Epithelial cell of prostate (primary cell): ENCODE results near the gene GNLY.

ENCODE experiments used
- DNase-seq: peaks from one replicate; pipeline ENCODE4 v3.0.0-alpha.2; 2011; ENCODE audit warnings: low read depth, low spot score
- H3K27ac ChIP-seq: fragments of 450-650 bp; 2 replicates; pipeline ENCODE4 v1.5.1; 2017; ENCODE audit warnings: mild to moderate bottlenecking

The GNLY gene

DNA sequence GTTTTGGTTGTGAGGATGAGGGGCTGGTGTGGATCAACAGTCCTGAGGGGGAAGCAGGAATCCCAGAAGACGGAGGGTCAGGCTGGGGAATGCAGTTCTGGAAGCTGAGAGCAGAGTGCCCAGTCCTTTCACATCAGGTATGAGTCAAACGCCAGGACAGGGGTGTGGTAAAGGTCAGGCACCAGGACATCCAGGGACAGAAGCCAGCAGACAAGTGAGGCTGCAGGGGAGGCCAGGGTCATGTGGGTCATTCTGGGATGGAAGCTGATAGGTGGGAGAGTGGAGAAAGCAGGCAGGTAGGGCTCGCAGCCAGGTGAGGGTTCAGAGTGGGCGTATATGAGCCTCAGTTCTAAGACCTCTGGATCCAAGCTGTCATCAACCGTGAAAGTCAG lies 12.8 kb upstream of the GNLY start:
- no peak for DNase-seq
- H3K27ac ChIP-seq: peak overlapping the region; percentile 48

DNA sequence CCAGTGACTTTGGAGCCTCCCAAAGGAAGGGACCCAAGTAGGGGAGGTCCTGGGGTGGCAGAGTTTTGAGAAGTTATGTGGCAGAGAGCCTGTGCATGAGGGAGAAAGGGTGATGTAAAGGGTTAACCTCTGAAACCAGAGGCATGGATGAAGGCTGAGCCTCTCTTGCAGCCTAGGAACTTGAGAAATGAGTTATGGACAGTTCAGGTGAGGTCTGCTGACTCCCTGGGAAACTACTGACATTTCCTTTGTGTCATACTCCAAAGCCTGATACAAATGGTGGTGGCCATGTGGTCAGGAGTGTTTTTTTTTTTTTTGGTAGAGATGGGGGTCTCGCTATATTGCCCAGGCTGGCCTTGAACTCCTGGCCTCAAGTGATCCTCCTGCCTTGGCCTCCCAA lies 12.4 kb upstream of the GNLY start:
- H3K27ac ChIP-seq: no peak overlapping the region

DNA sequence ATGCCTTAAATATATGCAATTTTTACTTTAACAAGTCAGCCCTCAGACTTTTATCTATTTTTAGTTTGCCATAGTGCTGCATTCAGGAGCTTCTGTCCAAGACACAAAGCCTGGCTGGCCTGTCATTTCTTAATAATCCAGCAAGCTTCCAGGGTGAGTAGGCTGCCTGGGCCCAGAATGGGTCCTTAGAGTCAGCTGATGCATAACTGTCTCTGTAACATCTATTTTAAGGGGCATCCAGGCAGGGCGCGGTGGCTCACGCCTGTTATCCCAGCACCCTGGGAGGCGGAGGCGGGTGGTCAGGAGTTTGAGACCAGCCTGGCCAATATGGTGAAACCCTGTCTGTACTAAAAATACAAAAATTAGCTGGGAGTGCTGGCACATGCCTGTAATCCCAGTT lies 11.8 kb upstream of the GNLY start:
- no peak for DNase-seq
- no peak overlapping the region for H3K27ac ChIP-seq

More for the DNA sequence above, 12.4 kb upstream of the GNLY start:
- no peak for DNase-seq

DNA sequence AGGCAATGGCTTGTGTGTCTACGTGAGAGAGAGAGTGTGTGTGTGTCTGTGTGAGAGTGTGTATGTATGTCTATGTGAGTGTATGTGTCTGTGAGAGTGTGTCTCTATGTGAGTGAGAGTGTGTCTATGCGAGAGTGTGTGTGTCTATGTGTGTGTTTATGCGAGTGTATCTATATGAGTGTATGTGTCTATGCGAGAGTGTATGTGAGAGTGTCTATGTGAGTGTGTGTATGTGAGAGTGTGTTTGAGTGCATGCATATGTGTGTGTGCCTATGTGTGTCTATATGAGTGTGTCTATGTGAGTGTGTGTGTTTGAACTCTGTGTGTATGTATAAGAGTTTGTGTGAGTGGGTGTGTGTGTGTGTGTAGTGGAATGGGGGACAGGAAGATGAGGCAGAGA lies 9.8 kb upstream of the GNLY start:
- H3K27ac ChIP-seq: no peak overlapping the region
- DNase-seq: no peak

DNA sequence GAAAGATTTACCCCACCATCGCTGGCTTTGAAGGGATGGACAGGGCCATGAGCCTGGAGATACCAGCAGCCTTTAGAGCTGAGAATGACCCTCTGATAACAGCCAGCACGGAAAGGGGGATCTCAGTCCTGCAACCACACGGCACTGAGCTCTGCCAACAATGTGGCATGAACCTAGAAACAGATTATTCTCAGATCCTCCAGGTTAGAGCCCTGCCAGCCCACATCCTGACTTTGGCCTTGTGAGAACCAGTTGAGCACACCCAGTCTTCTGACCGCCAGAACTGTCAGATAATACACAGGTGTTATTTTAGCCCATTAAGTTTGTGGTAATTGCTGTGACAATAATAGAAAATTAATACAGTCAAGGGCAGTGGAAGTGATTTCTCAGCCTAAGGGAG lies 9.4 kb upstream of the GNLY start:
- no peak overlapping the region for H3K27ac ChIP-seq
- DNase-seq: no peak

DNA sequence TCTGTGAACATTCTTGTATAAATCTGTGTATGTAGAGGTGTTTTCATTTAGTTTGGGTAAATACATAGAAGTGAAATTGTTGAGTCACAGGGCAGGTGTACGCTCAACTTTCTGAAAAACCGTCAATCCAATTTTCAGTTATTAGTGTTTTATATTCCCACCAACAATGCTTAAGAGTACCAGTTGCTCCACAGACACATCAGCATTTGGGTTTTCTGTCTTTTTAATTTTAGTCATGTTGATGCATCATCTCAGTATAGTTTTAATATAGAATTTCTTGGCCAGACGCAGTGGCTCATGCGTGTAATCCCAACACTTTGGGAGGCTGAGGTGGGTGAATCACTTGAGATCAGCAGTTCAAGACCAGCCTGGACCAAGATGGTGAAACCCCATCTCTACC lies 3.2 kb upstream of the GNLY start:
- no peak for DNase-seq
- no peak overlapping the region for H3K27ac ChIP-seq

DNA sequence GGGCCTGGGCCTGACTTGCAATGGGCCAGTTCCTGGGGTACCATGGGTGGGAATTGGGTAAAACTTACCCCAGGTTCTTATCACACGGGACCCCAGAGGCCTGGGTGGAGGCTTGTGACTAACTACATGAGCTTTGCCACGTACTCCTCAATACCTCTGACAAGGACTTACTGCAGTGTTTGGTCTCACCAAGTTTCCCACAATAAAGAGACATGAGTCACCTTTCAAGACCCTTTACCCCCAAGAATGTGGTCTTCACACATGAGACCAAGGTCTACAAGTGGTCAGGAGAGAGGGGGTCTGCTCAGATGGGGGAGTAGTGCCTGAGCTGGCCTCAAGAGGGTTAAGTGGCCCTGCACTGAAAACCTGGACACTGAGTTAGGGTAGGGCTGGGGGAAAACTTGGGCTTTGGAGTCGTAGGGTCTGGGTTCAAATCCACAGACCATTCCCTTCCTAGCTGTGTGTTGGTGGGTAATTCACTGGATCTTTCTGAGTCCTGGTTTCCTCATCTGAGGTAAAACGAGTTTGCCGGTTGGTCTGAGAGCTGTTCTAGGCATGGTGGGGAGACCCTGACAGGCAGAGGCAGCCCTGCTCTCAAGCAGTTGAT lies 2.0 kb upstream of the GNLY start:
- no peak for DNase-seq
- no peak overlapping the region for H3K27ac ChIP-seq

DNA sequence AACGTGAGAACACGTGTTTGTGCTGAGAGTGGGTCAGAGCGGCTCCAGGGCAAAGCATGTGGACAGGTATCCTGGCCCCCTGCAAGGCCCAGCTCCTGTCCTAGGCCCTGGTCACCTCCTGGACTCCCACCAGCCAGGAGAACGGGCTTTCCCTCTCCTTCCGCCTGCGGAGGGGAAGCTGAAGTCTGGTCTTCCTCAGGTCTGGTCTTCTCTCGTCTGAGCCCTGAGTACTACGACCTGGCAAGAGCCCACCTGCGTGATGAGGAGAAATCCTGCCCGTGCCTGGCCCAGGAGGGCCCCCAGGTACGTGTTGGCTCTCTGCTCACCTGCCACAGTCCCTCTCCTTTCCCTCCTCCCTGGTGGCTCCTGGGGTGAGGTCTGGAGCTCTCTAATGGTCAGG lies 963 bp downstream of the GNLY start:
- H3K27ac ChIP-seq: no peak overlapping the region
- no peak for DNase-seq

DNA sequence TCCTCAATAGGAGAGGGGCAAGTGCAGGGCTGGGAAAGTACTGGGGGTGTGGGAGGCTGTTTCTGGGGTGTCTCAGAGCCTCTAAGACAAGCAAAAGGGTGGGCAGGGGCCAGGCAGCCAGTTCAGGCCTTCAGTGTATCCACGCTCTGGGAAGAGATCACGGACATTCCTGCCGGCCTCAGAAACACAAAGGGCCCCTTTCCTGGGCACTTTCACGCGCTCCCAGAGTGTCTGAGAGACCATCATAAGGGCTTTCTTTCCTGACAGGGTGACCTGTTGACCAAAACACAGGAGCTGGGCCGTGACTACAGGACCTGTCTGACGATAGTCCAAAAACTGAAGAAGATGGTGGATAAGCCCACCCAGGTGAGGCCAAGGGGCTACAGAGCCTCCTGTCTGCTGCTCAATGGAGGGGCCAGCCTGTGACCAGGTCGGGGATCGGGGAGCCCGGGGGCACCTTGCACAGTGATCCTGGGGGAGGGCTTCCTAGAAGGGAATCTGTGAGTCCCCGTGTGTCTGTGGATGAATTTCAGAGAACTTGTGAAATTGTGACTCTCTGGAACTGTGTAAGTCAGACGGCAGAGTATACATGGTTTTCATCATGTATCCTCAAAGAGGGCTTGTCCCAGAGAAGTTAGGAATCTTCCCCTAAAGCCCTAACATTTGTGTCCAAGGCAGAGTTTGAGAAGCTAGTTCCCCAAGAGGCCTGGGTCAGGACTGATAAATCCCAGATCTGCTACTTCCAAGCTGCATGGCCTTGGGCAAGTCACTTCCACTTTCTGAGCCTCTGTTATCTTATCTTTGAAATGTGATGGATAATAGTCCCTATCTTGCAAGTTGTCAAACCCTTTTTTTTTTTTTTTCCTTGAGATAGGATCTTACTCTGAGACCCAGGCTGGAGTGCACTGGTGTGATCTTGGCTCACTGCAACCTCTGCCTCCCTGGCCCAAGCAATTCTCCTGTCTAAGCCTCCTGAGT lies 1.8 kb downstream of the GNLY start:
- no peak overlapping the region for H3K27ac ChIP-seq
- no peak for DNase-seq

DNA sequence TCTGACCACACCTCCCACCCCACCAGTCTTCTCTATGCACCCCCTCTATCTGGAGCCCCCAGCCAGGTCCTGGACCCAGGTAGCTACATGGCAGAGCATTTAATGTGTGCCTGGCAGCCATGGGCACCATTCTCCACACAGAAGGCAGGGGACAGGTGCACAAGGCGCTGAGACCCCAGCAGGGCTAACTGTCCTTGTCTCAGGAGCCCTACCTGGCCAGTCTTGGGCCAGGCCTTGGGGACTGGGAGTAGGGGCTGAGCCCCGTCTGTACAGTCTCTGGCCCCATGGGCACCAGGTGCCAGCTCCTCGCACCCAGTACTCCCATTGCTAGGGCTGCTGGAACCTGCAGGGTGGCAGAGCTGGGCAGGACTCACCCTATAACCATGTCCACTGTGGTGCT lies 2.9 kb downstream of the GNLY start:
- DNase-seq: no peak
- no peak overlapping the region for H3K27ac ChIP-seq

DNA sequence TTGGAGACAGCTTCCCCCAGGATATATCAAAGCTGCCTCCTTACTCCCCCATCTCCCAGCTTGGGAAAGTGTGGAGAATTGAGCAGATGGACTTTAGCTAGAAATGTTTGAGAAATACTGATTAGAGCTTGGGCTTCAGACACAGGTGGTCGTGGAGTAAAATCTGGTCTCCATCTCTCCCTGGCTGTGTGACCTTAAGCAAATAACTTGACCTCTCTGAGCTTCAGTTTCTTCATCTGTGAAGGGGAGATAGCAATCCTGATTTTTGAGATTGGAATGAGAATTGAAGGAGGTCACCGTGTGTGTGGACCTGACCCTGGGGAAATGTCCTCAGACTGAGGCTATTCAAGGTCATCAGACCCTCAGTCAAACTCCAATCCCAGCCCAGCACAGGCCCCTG lies 3.6 kb downstream of the GNLY start:
- no peak overlapping the region for H3K27ac ChIP-seq
- no peak for DNase-seq

DNA sequence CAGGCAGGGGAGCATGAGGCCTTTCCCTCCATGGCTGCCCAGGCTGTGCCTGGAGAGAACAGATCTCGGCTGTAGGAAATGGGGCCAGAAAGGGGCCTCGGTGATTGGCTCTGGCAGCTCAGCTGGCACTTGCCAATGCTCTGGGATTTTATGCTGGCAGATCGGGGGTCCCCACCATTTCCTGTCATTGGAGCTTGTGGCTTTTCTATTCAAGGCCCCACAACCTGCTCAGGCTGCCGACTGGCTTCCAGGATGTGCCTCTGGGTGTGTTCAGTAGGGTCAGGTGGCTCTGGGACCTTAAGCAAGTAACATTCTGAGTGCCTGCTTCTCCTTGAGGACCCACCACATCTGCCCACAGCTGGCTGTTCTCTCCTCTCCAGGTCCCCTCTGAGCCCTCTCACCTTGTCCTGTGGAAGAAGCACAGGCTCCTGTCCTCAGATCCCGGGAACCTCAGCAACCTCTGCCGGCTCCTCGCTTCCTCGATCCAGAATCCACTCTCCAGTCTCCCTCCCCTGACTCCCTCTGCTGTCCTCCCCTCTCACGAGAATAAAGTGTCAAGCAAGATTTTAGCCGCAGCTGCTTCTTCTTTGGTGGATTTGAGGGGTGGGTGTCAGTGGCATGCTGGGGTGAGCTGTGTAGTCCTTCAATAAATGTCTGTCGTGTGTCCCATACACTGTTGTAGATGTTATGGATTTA lies 4.2 kb downstream of the GNLY start:
- H3K27ac ChIP-seq: no peak overlapping the region
- DNase-seq: no peak

DNA sequence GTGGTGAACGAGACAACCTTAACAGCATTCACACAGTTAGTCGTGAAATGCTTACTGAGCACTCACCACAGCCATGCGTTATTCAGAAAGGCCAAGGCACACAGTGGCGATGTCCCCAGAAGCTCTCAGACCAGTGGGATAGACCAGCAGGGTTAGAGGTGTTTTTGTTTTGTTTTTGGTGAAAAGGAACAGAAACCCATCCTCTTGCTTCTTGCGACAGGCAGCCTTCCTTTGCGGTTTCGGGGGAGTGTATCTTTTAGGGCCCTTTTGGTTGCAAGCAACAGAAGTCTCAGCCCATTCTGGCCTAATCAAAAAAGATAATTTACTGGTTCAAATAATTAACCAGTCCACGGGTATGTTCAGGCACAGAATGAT lies 4.7 kb downstream of the GNLY start:
- DNase-seq: no peak
- no peak overlapping the region for H3K27ac ChIP-seq

DNA sequence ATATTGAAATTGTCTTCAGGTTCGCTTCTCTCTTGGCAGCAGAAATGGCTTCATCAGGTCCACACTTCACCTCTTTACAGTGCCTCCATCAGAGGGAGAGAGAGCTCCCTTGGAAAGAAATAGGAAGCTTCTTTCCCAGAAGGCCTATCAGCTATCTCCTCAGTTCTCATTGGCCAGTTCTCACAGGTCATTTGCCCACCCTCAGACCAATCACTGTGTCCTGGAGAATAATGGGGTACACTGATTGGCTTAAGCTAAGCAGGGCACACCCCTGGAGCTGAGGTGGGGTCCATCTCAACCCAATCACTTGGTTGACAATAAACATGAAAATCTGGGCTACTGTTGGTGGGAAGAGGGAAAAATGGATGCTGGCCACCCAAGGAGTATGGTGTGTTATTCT lies 5.2 kb downstream of the GNLY start:
- H3K27ac ChIP-seq: no peak overlapping the region

DNA sequence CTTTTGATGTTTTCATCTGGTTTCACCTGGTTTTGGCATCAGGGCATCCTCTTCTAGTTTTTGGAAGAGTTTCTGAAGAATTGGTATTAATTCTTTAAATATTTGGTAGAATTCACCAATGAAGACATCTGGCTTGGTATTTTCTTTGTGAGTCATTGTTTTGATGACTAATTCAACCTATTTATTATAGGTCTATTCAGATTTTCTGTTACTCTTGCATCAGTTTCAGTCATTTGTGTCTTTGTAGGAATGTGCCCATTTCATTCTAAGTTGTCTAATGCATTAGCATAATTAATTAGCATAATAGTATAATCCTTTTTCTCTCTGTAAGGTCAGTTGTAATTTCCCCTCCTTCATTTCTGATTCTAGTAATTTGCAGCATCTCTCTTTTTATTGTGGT lies 8.0 kb downstream of the GNLY start:
- DNase-seq: no peak
- H3K27ac ChIP-seq: peak overlapping the region; percentile 80

More for the DNA sequence above, 5.2 kb downstream of the GNLY start:
- DNase-seq: no peak

DNA sequence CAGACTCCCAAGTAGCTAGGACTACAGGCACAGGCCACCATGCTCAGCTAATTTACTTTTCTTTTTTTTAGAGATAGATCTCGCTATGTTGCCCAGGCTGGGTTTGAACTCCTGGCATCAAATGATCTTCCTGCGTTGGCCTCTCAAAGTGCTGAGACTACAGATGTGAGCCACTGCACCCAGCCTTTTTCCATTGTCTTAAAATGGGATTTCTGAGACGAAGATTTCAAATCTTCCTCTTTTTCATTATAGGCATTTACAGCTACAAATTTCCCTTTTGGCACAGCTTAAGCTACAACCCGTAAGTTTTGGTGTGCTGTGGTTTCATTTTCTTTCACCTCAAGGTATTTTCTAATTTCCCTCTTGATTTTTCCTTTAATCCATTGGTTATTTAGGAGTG lies 8.6 kb downstream of the GNLY start:
- H3K27ac ChIP-seq: peak overlapping the region; percentile 80
- no peak for DNase-seq

DNA sequence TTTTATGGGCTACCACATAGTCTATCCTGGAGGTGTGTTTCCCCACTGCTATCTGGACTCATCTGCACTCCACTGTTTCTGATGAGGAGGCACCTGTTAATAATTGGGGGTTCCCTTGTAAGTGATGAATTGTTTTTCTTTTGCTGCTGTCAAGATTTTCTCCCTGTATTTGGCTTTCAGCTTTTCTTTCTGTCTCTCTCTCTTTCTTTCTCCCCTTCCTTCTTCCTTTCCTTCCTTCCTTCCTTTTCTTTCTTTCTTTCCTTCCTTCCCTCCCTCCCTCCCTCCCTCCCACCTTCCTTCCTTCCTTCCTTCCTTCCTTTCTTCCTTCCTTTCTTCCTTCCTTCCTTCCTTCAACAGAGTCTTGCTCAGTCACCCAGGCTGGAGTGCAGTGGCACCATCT lies 9.2 kb downstream of the GNLY start:
- H3K27ac ChIP-seq: peak overlapping the region; percentile 80
- no peak for DNase-seq

DNA sequence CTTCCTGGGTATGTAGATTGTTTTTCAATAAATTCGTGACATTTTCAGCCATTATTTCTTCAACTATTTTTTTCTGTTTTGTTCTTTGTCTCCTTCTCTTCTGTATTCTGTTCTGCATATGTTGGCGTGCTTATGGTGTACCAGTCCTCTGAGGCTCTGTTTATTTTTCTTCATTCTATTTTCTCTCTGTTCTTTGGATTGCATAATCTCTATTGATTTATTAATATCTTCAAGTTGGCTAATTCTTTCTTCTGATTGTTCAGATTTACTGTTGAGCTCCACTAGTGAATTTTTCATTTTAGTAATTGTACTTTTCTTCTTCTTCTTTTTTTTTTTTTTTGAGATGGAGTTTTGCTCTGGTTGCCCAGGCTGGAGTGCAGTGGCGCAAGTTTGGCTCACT lies 9.9 kb downstream of the GNLY start:
- DNase-seq: no peak
- H3K27ac ChIP-seq: no peak overlapping the region

DNA sequence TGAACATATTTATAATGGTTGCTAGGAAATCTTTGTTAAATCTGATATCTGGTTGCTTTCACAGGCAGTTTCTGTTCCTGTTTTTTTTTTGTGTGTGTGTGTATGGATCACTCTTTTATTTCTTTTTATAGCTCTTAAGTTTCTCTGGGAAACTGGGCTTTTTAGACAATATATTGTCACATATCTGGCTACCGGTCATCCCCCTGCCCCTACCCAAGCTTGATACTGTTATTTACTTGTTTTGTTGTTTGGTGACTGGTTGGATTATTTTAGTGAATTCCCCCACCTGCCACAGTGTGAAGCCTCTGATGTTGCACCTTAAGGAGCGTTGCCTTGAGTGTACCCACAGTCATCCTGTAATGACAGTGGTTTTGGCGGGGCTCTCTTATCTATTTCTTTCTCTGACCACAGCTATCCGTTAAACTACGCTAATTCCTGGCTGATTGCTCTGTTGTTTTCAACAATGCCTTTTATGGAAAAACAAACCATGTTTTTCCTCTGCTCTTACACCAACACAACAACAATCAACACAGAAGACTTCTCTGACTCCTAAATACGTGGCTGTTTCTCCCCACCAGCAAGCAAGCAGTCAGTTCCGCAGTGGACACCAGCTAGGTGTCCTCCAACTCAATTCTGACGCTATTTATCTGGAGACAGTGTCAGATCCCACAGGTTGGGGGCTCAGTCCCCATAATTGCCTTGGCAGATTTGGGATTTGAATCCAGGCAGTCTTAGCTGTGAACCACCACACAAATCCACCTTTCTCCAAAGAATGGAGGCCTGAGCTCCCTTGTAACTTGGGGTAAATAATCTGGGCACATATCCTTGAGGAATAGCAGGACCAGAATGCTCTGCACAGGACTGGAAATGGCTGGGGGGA lies 10.9 kb downstream of the GNLY start:
- no peak for DNase-seq
- H3K27ac ChIP-seq: peak overlapping the region; percentile 65

DNA sequence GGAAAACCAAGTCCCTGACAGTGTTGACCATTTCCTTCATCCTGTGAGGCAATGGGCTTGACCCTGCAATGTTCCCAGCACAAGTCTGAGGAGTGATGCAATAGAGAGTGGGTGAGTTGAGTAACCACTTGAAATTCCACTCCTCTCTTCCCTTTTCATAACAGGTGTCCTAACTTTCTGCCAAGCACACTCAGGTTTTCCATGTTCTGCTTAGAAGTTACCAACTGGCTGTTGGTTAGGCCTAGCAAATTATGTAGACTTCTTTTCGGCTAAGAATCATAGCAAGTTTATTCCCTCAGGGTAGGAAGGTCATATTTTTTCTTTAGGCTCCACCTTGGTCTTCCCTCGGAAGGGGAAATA lies 11.5 kb downstream of the GNLY start:
- H3K27ac ChIP-seq: peak overlapping the region; percentile 65
- DNase-seq: peak; percentile 76
